Mucosa of rectum (tissue), 2 donors: Measurements from ENCODE around the gene APOC4.

Experiments used
- H3K27ac ChIP-seq, 2 donors: one replicate each; pipeline ENCODE4 v1.7.0; 2013; ENCODE audit warnings: inconsistent platforms in 2 of 2, low read depth in 2 of 2, low read length in 2 of 2
- H3K27me3 ChIP-seq, 2 donors: one replicate each; pipeline ENCODE4 v1.7.0; 2013; ENCODE audit warnings: low read length in 2 of 2; ENCODE audit not compliant: control insufficient read depth in 2 of 2, insufficient read depth in 2 of 2
- H3K36me3 ChIP-seq, 2 donors: one replicate each; pipeline ENCODE4 v1.7.0; 2013; ENCODE audit warnings: low read length in 2 of 2; ENCODE audit not compliant: control insufficient read depth in 2 of 2, insufficient read depth in 2 of 2
- H3K4me1 ChIP-seq, 2 donors: one replicate each; pipeline ENCODE4 v1.7.0; 2013; ENCODE audit warnings: low read length in 2 of 2, mild to moderate bottlenecking in 1 of 2; ENCODE audit not compliant: control insufficient read depth in 2 of 2, insufficient read depth in 2 of 2
- H3K4me3 ChIP-seq, 2 donors: one replicate each; pipeline ENCODE4 v1.7.0; 2013; ENCODE audit warnings: low read length in 2 of 2
- H3K9ac ChIP-seq, 2 donors: one replicate each; pipeline ENCODE4 v1.7.0; 2013; ENCODE audit warnings: low read length in 2 of 2, low read depth in 1 of 2, mild to moderate bottlenecking in 1 of 2
- H3K9me3 ChIP-seq, 2 donors: one replicate each; pipeline ENCODE4 v1.7.0; 2013; ENCODE audit warnings: low read length in 2 of 2; ENCODE audit not compliant: control insufficient read depth in 2 of 2
- donor health status: healthy.
- donor health status: Normal muscosa, but diverticular disease.

APOC4 gene

DNA sequence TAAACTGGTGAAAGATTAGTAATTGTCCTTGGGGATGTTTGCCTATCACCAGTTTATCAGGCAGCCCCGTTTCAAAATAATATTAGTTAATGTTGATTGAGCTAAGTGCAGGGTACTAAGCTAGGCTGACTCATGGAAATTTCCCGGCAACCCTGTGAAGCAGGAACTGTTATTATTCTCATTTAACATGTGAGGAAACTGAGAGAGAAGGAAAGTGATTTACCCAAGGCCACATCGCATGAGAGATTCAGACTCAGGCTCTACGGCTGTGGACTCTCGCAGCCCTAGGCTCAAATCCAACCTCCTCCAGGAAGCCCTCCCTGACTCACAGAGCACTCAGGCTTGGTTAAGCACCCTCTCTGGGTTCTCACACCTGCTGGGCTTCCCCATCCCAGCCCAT is 32.8 kb downstream of the APOC4 start:
- Histone ChIP-seq H3K36me3 (peaks cover 54 to 64% of the 10 kb centered on the region in 2 donors), H3K27me3 (no peaks in the 10 kb centered on the region), H3K4me3 (no peak overlapping the region), H3K27ac (no peak overlapping the region), H3K9me3 (no peaks in the 10 kb centered on the region), H3K4me1 (no peaks in the 10 kb centered on the region), H3K9ac (no peak overlapping the region)

DNA sequence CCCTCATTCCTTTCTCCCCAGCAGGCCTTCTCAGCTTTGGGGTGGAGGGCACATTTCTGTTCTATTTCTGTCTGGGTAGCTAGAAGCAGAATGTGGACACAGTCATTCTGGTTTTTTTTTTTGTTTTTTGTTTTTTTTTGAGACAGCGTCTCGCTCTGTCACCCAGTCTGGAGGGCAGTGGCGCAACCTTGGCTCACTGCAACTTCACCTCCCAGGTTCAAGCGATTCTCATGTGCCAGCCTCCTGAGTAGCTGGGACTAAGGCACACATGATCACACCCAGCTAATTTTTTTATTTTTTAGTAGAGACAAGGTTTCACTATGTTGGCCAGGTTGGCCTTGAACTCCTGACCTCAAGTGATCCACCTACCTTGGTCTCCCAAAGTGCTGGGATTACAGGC is 33.4 kb downstream of the APOC4 start:
- no peak overlapping the region for H3K27ac ChIP-seq
- no peaks in the 10 kb centered on the region for H3K9me3 ChIP-seq
- no peaks in the 10 kb centered on the region for H3K27me3 ChIP-seq
- no peaks in the 10 kb centered on the region for H3K4me1 ChIP-seq
- no peak overlapping the region for H3K4me3 ChIP-seq
- H3K36me3 ChIP-seq, result peaks cover 57 to 63% of the 10 kb centered on the region in 2 donors
- no peak overlapping the region for H3K9ac ChIP-seq

- no peaks in the 10 kb centered on the region for H3K27me3 ChIP-seq
- no peak overlapping the region for H3K9ac ChIP-seq
- no peaks in the 10 kb centered on the region for H3K4me1 ChIP-seq
- no peaks in the 10 kb centered on the region for H3K9me3 ChIP-seq
- H3K27ac ChIP-seq, result no peak overlapping the region
- no peak overlapping the region for H3K4me3 ChIP-seq
- peaks cover 45 to 58% of the 10 kb centered on the region in 2 donors for H3K36me3 ChIP-seq
These were observed 42.0 kb downstream of the APOC4 start for GRCh38 chr19:44984005-44984404.

- Histone ChIP-seq H3K36me3 (peaks cover 36 to 55% of the 10 kb centered on the region in 2 donors), H3K4me3 (no peak overlapping the region), H3K9me3 (no peaks in the 10 kb centered on the region), H3K4me1 (no peaks in the 10 kb centered on the region), H3K9ac (no peak overlapping the region), H3K27ac (no peak overlapping the region), H3K27me3 (no peaks in the 10 kb centered on the region)
These were observed 43.4 kb downstream of the APOC4 start for GRCh38 chr19:44985445-44985844.

- no peak overlapping the region for H3K27ac ChIP-seq
- no peaks in the 10 kb centered on the region for H3K27me3 ChIP-seq
- peaks cover 0 to 2% of the 10 kb centered on the region in 2 donors for H3K4me1 ChIP-seq
- H3K4me3 ChIP-seq, result no peak overlapping the region
- H3K9ac ChIP-seq, result no peak overlapping the region
- H3K36me3 ChIP-seq, result peaks cover 46 to 64% of the 10 kb centered on the region in 2 donors
- no peaks in the 10 kb centered on the region for H3K9me3 ChIP-seq
These were observed 44.4 kb downstream of the APOC4 start for GRCh38 chr19:44986389-44986788.

- no peak overlapping the region for H3K9ac ChIP-seq
- H3K9me3 ChIP-seq, result no peaks in the 10 kb centered on the region
- H3K4me1 ChIP-seq, result peaks cover 0 to 2% of the 10 kb centered on the region in 2 donors
- no peak overlapping the region for H3K27ac ChIP-seq
- H3K36me3 ChIP-seq, result peaks cover 53 to 71% of the 10 kb centered on the region in 2 donors
- H3K4me3 ChIP-seq, result no peak overlapping the region
- no peaks in the 10 kb centered on the region for H3K27me3 ChIP-seq
These were observed 45.2 kb downstream of the APOC4 start for GRCh38 chr19:44987148-44987675.

GRCh38 chr19:44988273-44988672 is 46.2 kb downstream of the APOC4 start:
- Histone ChIP-seq H3K36me3 (peaks cover 57 to 69% of the 10 kb centered on the region in 2 donors), H3K27ac (no peak overlapping the region), H3K27me3 (no peaks in the 10 kb centered on the region), H3K9me3 (no peaks in the 10 kb centered on the region), H3K9ac (no peak overlapping the region), H3K4me3 (no peak overlapping the region), H3K4me1 (peaks cover 0 to 2% of the 10 kb centered on the region in 2 donors)

GRCh38 chr19:44988896-44989556 is 47.0 kb downstream of the APOC4 start:
- no peak overlapping the region for H3K9ac ChIP-seq

GRCh38 chr19:44990459-44990858 is 48.4 kb downstream of the APOC4 start:
- H3K4me1 ChIP-seq, result peaks cover 0 to 2% of the 10 kb centered on the region in 2 donors
- no peak overlapping the region for H3K9ac ChIP-seq
- H3K27ac ChIP-seq, result no peak overlapping the region
- no peak overlapping the region for H3K4me3 ChIP-seq
- no peaks in the 10 kb centered on the region for H3K9me3 ChIP-seq
- H3K36me3 ChIP-seq, result peaks cover 41 to 56% of the 10 kb centered on the region in 2 donors
- no peaks in the 10 kb centered on the region for H3K27me3 ChIP-seq

More at GRCh38 chr19:44988896-44989556, 47.0 kb downstream of the APOC4 start:
- Histone ChIP-seq H3K4me1 (peaks cover 0 to 2% of the 10 kb centered on the region in 2 donors), H3K36me3 (peaks cover 54 to 68% of the 10 kb centered on the region in 2 donors), H3K27ac (no peak overlapping the region), H3K27me3 (no peaks in the 10 kb centered on the region), H3K9me3 (no peaks in the 10 kb centered on the region), H3K4me3 (no peak overlapping the region)

GRCh38 chr19:44990966-44991365 is 48.9 kb downstream of the APOC4 start:
- Histone ChIP-seq H3K9me3 (no peaks in the 10 kb centered on the region), H3K36me3 (peaks cover 41 to 51% of the 10 kb centered on the region in 2 donors), H3K4me1 (peaks cover 0 to 2% of the 10 kb centered on the region in 2 donors), H3K9ac (no peak overlapping the region), H3K4me3 (no peak overlapping the region), H3K27me3 (no peaks in the 10 kb centered on the region), H3K27ac (no peak overlapping the region)
